ENCODE measurements around the gene C2orf15.
A peak's percentile ranks its signal among the peaks of the same experiment; 100 is the strongest.
"Not testable (repeated sequence)": the region's sequence is repeated elsewhere in the genome, so short reads cannot be mapped to it uniquely, and the experiment has no call there.

The C2orf15 gene

GRCh38 chr2:99141110-99142108 lies at the start of gene C2orf15:
C2orf15 (plus strand) TSS chr2:99141707; CDS start chr2:99150559, 8,852 bp downstream.
- peak; percentile 97 for DNase-seq

- DNase-seq: no peak
Measured at GRCh38 chr2:99096728-99097127, 44.8 kb upstream of the C2orf15 start.

- no peak for DNase-seq
Measured at GRCh38 chr2:99101697-99102096, 39.8 kb upstream of the C2orf15 start.

GRCh38 chr2:99104006-99104405 lies 37.5 kb upstream of the C2orf15 start:
- no peak for DNase-seq

GRCh38 chr2:99106913-99107312 lies 34.6 kb upstream of the C2orf15 start:
- DNase-seq: no peak

- DNase-seq: no peak
Measured at GRCh38 chr2:99111236-99111635, 30.3 kb upstream of the C2orf15 start.

- DNase-seq: no peak
Measured at GRCh38 chr2:99111945-99112344, 29.6 kb upstream of the C2orf15 start.

- DNase-seq: no peak
Measured at GRCh38 chr2:99112617-99113016, 28.9 kb upstream of the C2orf15 start.

GRCh38 chr2:99127981-99128380 lies 13.5 kb upstream of the C2orf15 start:
- no peak for DNase-seq

GRCh38 chr2:99135044-99135556 lies 6.4 kb upstream of the C2orf15 start:
- DNase-seq: not testable (repeated sequence)

GRCh38 chr2:99139003-99139402 lies 2.5 kb upstream of the C2orf15 start:
- no peak for DNase-seq

GRCh38 chr2:99140056-99140859 lies 1.2 kb upstream of the C2orf15 start:
- DNase-seq: no peak

- no peak for DNase-seq
Measured at GRCh38 chr2:99140860-99141109, 722 bp upstream of the C2orf15 start.

GRCh38 chr2:99150706-99151105 lies 9.2 kb downstream of the C2orf15 start:
- DNase-seq: no peak

GRCh38 chr2:99152199-99152895 lies 10.8 kb downstream of the C2orf15 start:
- no peak for DNase-seq

GRCh38 chr2:99153921-99154604 lies 12.6 kb downstream of the C2orf15 start:
- DNase-seq: no peak

- DNase-seq: peak; percentile 93
Measured at GRCh38 chr2:99154643-99155536, 13.4 kb downstream of the C2orf15 start, which contains the start of the genes LIPT1 and TSGA10. LIPT1 (plus strand) TSS chr2:99154967; CDS start chr2:99161958, 6,991 bp downstream. TSGA10 (minus strand) TSS chr2:99154942; CDS start chr2:99109439, 45,503 bp downstream.

GRCh38 chr2:99156891-99157290 lies 15.4 kb downstream of the C2orf15 start:
- DNase-seq: no peak

- no peak for DNase-seq
Measured at GRCh38 chr2:99158599-99158998, 17.1 kb downstream of the C2orf15 start.

GRCh38 chr2:99159594-99159993 lies 18.1 kb downstream of the C2orf15 start:
- DNase-seq: no peak

GRCh38 chr2:99166218-99166617 lies 24.7 kb downstream of the C2orf15 start:
- DNase-seq: no peak

All from islet precursor cell (in vitro differentiated cells).